Body of pancreas (tissue), 4 donors: ENCODE measurements around the gene RHOBTB1. TPM values are rescaled to one million over a fixed set of nuclear protein-coding genes. Genes with fewer than 3 reads are reported as not detected.
A peak's percentile ranks its signal among the peaks of the same experiment; 100 is the strongest.

Experiments used
- ATAC-seq: fragments of 150-250 bp; one replicate; pipeline ENCODE4 v1.9.1; 2016
- DNase-seq, 4 donors: peaks; one replicate each; pipeline ENCODE4 v3.0.0-alpha.2; 2019
- H3K27ac ChIP-seq, 4 donors: fragments of 200-600 bp; sonication (generic); 1 replicate in 3 of 4; 2 replicates in 1 of 4; pipeline versions ENCODE4 v1.5.1 to v1.6.1; 2016 to 2019; ENCODE audit warnings: mild to moderate bottlenecking in 1 of 4, mixed read lengths in 1 of 4, moderate library complexity in 1 of 4
- H3K27me3 ChIP-seq, 2 donors: fragments of 200-600 bp; sonication (generic); one replicate each; pipeline ENCODE4 v1.6.0; 2016; ENCODE audit warnings: mild to moderate bottlenecking in 1 of 2
- H3K36me3 ChIP-seq, 2 donors: fragments of 200-600 bp; sonication (generic); replicated peaks in 1 of 2; 2 replicates each; pipeline ENCODE4 v1.5.1; 2016; ENCODE audit warnings: low read depth in 2 of 2; ENCODE audit not compliant: insufficient read depth in 1 of 2
- H3K4me1 ChIP-seq: fragments of 200-600 bp; sonication (generic); one replicate; pipeline ENCODE4 v1.6.0; 2016
- H3K4me3 ChIP-seq, 2 donors: fragments of 200-600 bp; sonication (generic); 1 replicate in 1 of 2; 2 replicates in 1 of 2; pipeline ENCODE4 v1.5.1; 2016 to 2019
- H3K9me3 ChIP-seq, 3 donors: fragments of 200-600 bp; sonication (generic); 1 replicate in 2 of 3; 2 replicates in 1 of 3; pipeline ENCODE4 v1.5.1; 2016
- POLR2A ChIP-seq, 3 donors: fragments of 450-650 bp; IDR thresholded peaks; one replicate each; pipeline ENCODE4 v1.6.1; 2016; ENCODE audit warnings: antibody characterized with exemption in 3 of 3, mild to moderate bottlenecking in 2 of 3
- WGBS, 2 donors: methylation state at CpG; one replicate each; pipeline ENCODE4 v1.1.5; 2017; 5-methylcytosine and 5-hydroxymethylcytosine counted together
- intact Hi-C: fragments of 100-400 bp; cut with DNase I; formaldehyde crosslinking; loops from one replicate; pipeline ENCODE4 v1.15.1; 2023
- total RNA-seq, 2 donors: library from RNA; depleted of rRNA; stranded (reverse); fragments of >200 nt; gene quantifications; one replicate each; pipeline ENCODE4 v1.1.0, GENCODE V29; 2016
- TF ChIP-seq, protein P1 (sequence below), 7 experiments: fragments of 450-650 bp in 4 of 7; fragments of 200-600 bp in 3 of 7; sonication (generic) in 3 of 7; IDR thresholded peaks; one replicate each; pipeline ENCODE4 v1.5.1; 2016 to 2019; ENCODE audit warnings: antibody characterized with exemption in 7 of 7

Gene RHOBTB1
- total RNA-seq, 2 donors from 2014 or later: 5.9 to 12.2 TPM

DNA sequence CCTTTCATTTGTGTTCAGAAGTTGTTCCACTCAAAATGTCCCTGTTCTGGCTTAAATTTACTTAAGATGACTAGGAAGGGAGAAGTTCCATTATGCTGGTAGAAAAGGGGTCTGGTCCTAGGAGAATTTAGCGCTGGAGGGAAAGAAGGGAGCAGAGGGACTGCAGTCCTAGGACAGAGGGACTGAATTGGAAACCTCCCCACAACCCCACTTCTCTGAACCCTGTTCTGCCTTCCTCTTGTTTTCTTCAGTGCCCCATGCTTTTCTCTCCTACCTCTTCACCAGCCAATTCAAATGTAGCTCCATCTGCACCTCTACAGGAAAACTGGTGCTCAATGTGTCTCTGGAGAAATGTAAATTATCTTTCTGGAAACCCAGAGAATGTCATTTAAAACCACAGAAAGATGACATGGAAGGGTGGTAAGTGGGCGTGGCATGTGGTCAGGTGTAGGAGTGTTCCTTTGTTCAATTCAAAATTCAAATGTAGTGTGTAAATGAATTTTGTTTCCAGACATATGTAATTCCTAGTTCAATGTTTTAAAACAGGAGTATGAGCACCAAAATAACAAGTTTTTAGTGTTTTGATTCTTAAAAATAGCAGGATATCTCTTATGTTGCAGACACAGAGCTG, 24.0 kb upstream of the RHOBTB1 start:
- Histone ChIP-seq H3K9me3 (no peaks in the 10 kb centered on the region), H3K4me3 (no peak overlapping the region), H3K27ac (no peak overlapping the region), H3K27me3 (no peaks in the 10 kb centered on the region), H3K36me3 (no peaks in the 10 kb centered on the region), H3K4me1 (peaks cover 28% of the 10 kb centered on the region)
- no peak for ATAC-seq
- 89 to 96% methylated on average over 2 of the region's 2 CpGs for WGBS, 2 donors
- TF ChIP-seq, protein P1, sequence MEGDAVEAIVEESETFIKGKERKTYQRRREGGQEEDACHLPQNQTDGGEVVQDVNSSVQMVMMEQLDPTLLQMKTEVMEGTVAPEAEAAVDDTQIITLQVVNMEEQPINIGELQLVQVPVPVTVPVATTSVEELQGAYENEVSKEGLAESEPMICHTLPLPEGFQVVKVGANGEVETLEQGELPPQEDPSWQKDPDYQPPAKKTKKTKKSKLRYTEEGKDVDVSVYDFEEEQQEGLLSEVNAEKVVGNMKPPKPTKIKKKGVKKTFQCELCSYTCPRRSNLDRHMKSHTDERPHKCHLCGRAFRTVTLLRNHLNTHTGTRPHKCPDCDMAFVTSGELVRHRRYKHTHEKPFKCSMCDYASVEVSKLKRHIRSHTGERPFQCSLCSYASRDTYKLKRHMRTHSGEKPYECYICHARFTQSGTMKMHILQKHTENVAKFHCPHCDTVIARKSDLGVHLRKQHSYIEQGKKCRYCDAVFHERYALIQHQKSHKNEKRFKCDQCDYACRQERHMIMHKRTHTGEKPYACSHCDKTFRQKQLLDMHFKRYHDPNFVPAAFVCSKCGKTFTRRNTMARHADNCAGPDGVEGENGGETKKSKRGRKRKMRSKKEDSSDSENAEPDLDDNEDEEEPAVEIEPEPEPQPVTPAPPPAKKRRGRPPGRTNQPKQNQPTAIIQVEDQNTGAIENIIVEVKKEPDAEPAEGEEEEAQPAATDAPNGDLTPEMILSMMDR (IDR thresholded peaks at IDR 0.05): no peak
- no peak for TF ChIP-seq POLR2A (IDR thresholded peaks at IDR 0.05)
- intact Hi-C loops: no loop called here
- DNase-seq: no peak

DNA sequence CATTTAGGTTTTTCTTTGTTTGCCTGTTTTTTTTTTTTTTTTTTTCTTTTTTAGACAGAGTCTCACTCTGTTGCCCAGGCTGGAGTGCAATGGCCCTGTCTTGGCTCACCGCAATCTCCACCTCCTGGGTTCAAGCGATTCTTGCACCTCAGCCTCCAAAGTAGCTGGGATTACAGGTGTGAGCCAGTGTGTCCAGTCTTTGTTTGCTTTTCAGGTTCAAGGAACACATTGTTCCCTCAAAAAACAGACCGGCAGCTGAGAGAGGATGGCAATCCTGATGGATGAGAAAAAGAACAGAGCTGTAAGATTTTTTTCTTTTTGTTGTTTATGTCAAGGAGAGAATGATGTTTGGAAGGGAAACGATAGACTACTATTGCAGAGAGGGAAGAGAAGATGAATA, 23.3 kb upstream of the RHOBTB1 start:
- H3K27me3 ChIP-seq: no peaks in the 10 kb centered on the region

DNA sequence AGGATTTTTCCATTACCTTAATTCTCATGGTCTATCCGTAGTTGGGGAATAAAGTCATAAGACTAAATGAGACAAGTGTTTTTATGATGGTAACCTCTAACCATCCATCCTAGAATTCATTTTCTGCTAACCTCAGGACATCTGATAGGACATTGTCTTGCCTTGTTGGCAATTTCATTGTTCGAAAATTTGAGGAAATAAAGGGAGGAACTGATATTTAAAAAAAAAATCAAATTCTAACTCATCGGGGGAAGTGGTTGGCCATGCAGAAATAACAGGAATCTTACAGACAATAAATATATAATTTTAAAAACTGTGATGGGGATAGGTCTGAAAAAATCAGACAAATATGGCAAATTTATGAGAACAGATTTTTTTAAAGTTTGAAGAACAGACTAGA, 21.7 kb upstream of the RHOBTB1 start:
- WGBS, 2 donors: 71 to 87% methylated on average over 3 of the region's 3 CpGs
- intact Hi-C loops: no loop called here
- DNase-seq: no peak
- no peaks in the 10 kb centered on the region for H3K27me3 ChIP-seq
- no peaks in the 10 kb centered on the region for H3K36me3 ChIP-seq
- no peak for ATAC-seq
- H3K9me3 ChIP-seq: no peaks in the 10 kb centered on the region
- no peak overlapping the region for H3K27ac ChIP-seq
- H3K4me3 ChIP-seq: no peak overlapping the region
- TF ChIP-seq, protein P1 (IDR thresholded peaks at IDR 0.05): no peak
- TF ChIP-seq POLR2A (IDR thresholded peaks at IDR 0.05): no peak
- H3K4me1 ChIP-seq: peaks cover 28% of the 10 kb centered on the region

More for the DNA sequence above, 23.3 kb upstream of the RHOBTB1 start:
- intact Hi-C loops: no loop called here
- ATAC-seq: peak; percentile 31
- no peaks in the 10 kb centered on the region for H3K9me3 ChIP-seq
- WGBS, 2 donors: 37 to 40% methylated on average over 4 of the region's 4 CpGs
- peak in 2 of 4 donors; percentile 16 to 17 for DNase-seq
- no peaks in the 10 kb centered on the region for H3K36me3 ChIP-seq
- H3K4me3 ChIP-seq: no peak overlapping the region
- peaks cover 28% of the 10 kb centered on the region for H3K4me1 ChIP-seq
- H3K27ac ChIP-seq: no peak overlapping the region
- no peak for TF ChIP-seq POLR2A (IDR thresholded peaks at IDR 0.05)
- TF ChIP-seq, protein P1 (IDR thresholded peaks at IDR 0.05): no peak

DNA sequence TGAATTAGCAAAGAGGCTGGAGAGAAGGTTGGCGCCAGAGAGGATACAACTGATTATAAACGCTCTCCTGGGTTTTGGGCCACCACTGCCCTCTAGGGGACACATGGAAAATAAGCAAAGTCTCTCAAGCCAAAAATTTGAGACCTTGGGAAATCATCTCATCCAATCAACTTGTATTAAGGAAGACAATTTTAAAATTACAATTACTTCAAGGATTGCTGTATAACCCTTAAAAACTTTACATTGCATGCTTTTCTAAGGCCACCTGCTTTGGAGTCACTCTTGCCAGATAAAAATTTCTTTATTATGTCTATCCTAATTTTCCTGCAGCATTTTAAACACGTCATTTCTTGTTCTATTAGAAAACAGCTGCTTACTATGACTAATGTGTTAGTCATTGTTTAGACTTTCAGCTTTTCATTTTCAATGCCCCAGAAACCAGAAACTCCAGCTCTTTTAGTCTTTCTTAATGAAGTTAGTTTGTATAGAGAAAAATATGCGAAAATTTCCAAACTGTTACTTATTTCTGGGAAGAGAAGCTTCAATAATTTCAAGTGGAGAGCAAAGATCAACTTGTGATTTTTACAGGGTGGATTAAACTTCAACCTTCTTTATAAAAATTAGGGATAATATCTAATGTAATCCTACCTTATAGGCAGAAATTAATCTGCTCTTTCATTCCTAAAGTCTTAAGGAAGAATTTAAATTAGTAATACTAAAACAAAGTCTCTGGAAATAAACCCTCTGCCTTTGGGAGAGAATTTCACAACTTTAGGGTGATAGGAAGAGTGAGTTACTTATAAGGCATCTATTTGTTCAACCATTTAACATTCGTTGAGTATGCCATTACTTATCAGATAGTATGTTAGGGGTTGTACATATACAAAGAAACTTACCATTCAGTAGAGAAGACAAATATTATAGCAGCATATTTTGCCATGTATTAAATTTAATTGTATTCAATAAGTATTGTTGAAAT, 20.6 kb upstream of the RHOBTB1 start:
- TF ChIP-seq POLR2A (IDR thresholded peaks at IDR 0.05): no peak
- TF ChIP-seq, protein P1 (IDR thresholded peaks at IDR 0.05): peak; percentile 60 to 91 (median 83)
- H3K36me3 ChIP-seq: no peaks in the 10 kb centered on the region
- H3K27ac ChIP-seq: peak overlapping the region; percentile 42 to 80 (median 58)
- peak; percentile 91 for ATAC-seq
- WGBS, 2 donors: 14 to 16% methylated on average over 5 of the region's 5 CpGs
- no peaks in the 10 kb centered on the region for H3K27me3 ChIP-seq
- H3K9me3 ChIP-seq: no peaks in the 10 kb centered on the region
- H3K4me1 ChIP-seq: peaks cover 28% of the 10 kb centered on the region
- no peak overlapping the region for H3K4me3 ChIP-seq
- peak; percentile 73 to 79 (median 75) for DNase-seq
- intact Hi-C loops: no loop called here
